ENCODE data around the gene CEP85.
"Not testable (repeated sequence)": the region's sequence is repeated elsewhere in the genome, so short reads cannot be mapped to it uniquely, and the experiment has no call there.

CEP85 gene

GRCh38 chr1:26203642-26204318, 30.2 kb upstream of the CEP85 start:
- H3K4me3 Mint-ChIP-seq: no peak overlapping the region
- CTCF ChIA-PET: interaction anchor here (0.7 to 2.2 kb wide), 6 partner anchors 13 to 214 kb away, joined by 3 to 9 read pairs (median 5); partner anchors contain the start of genes CEP85 and ZNF593
- peaks cover 34% of the 10 kb centered on the region for H3K27me3 Mint-ChIP-seq
- H3K36me3 Mint-ChIP-seq: no peaks in the 10 kb centered on the region
- peaks cover 52% of the 10 kb centered on the region for H3K4me1 Mint-ChIP-seq
- no peaks in the 10 kb centered on the region for H3K9me3 Mint-ChIP-seq
- DNase-seq: no peak
- H3K27ac Mint-ChIP-seq: no peak overlapping the region

GRCh38 chr1:26210147-26210870, 23.7 kb upstream of the CEP85 start:
- Mint-ChIP-seq H3K9me3 (no peaks in the 10 kb centered on the region), H3K4me1 (no peaks in the 10 kb centered on the region), H3K27ac (no peak overlapping the region), H3K4me3 (no peak overlapping the region), H3K27me3 (peaks cover 43% of the 10 kb centered on the region), H3K36me3 (no peaks in the 10 kb centered on the region)
- CTCF ChIA-PET: interaction anchor here (0.9 to 1.5 kb wide), 4 partner anchors 21 to 207 kb away, joined by 3 to 6 read pairs (median 4); no protein-coding TSS in a partner anchor
- DNase-seq: no peak

GRCh38 chr1:26212726-26213125, 21.3 kb upstream of the CEP85 start:
- no peaks in the 10 kb centered on the region for H3K4me1 Mint-ChIP-seq
- CTCF ChIA-PET: interaction anchor here (0.5 to 0.8 kb wide), 2 partner anchors 19 to 111 kb away, joined by 3 read pairs; no protein-coding TSS in a partner anchor
- H3K9me3 Mint-ChIP-seq: no peaks in the 10 kb centered on the region
- H3K4me3 Mint-ChIP-seq: no peak overlapping the region
- DNase-seq: no peak
- peak overlapping the region; percentile 45 for H3K27ac Mint-ChIP-seq
- no peaks in the 10 kb centered on the region for H3K36me3 Mint-ChIP-seq
- peaks cover 40% of the 10 kb centered on the region for H3K27me3 Mint-ChIP-seq

GRCh38 chr1:26213335-26213905, 20.6 kb upstream of the CEP85 start:
- CTCF ChIA-PET: interaction anchor here (1.3 kb wide), 1 partner anchor 38 kb away, joined by 3 read pairs; no protein-coding TSS in a partner anchor
- Mint-ChIP-seq H3K4me3 (no peak overlapping the region), H3K9me3 (no peaks in the 10 kb centered on the region), H3K36me3 (no peaks in the 10 kb centered on the region), H3K4me1 (no peaks in the 10 kb centered on the region), H3K27ac (no peak overlapping the region), H3K27me3 (peaks cover 39% of the 10 kb centered on the region)
- DNase-seq: no peak

GRCh38 chr1:26215246-26215645, 18.8 kb upstream of the CEP85 start:
- Mint-ChIP-seq H3K36me3 (no peaks in the 10 kb centered on the region), H3K9me3 (no peaks in the 10 kb centered on the region), H3K4me3 (no peak overlapping the region), H3K4me1 (no peaks in the 10 kb centered on the region), H3K27me3 (peaks cover 50% of the 10 kb centered on the region), H3K27ac (no peak overlapping the region)
- CTCF ChIA-PET: interaction anchor here (1.2 kb wide), 1 partner anchor 45 kb away, joined by 3 read pairs; the partner anchor contains the start of gene ZNF593
- DNase-seq: no peak

- no peaks in the 10 kb centered on the region for H3K9me3 Mint-ChIP-seq
These were observed 15.0 kb upstream of the CEP85 start for GRCh38 chr1:26218906-26219494.

GRCh38 chr1:26220199-26220912, 13.6 kb upstream of the CEP85 start:
- no peak overlapping the region for H3K4me3 Mint-ChIP-seq
- no peaks in the 10 kb centered on the region for H3K36me3 Mint-ChIP-seq
- CTCF ChIA-PET: interaction anchor here (0.5 to 1.2 kb wide), 2 partner anchors 13 to 202 kb away, joined by 3 to 6 read pairs; partner anchors contain the start of gene CEP85
- H3K9me3 Mint-ChIP-seq: no peaks in the 10 kb centered on the region
- peaks cover 70% of the 10 kb centered on the region for H3K27me3 Mint-ChIP-seq
- no peak overlapping the region for H3K27ac Mint-ChIP-seq
- no peak for DNase-seq
- H3K4me1 Mint-ChIP-seq: peaks cover under 1% of the 10 kb centered on the region

More at GRCh38 chr1:26218906-26219494, 15.0 kb upstream of the CEP85 start:
- Mint-ChIP-seq H3K27ac (no peak overlapping the region), H3K4me1 (no peaks in the 10 kb centered on the region), H3K36me3 (no peaks in the 10 kb centered on the region), H3K27me3 (peaks cover 63% of the 10 kb centered on the region), H3K4me3 (no peak overlapping the region)
- CTCF ChIA-PET: no interaction called here
- no peak for DNase-seq

- Mint-ChIP-seq H3K9me3 (no peaks in the 10 kb centered on the region), H3K4me3 (no peak overlapping the region), H3K36me3 (no peaks in the 10 kb centered on the region), H3K27me3 (peaks cover 70% of the 10 kb centered on the region), H3K27ac (no peak overlapping the region), H3K4me1 (peaks cover 6% of the 10 kb centered on the region)
- CTCF ChIA-PET: interaction anchor here (0.5 to 1.2 kb wide), 2 partner anchors 13 to 201 kb away, joined by 3 to 6 read pairs; partner anchors contain the start of gene CEP85
- DNase-seq: no peak
These were observed 12.9 kb upstream of the CEP85 start for GRCh38 chr1:26221094-26221493.

GRCh38 chr1:26224606-26225005, 9.4 kb upstream of the CEP85 start:
- Mint-ChIP-seq H3K36me3 (no peaks in the 10 kb centered on the region), H3K27ac (no peak overlapping the region), H3K9me3 (no peaks in the 10 kb centered on the region), H3K4me3 (no peak overlapping the region), H3K4me1 (peaks cover 10% of the 10 kb centered on the region), H3K27me3 (peaks cover 82% of the 10 kb centered on the region)
- CTCF ChIA-PET: no interaction called here
- DNase-seq: peak; percentile 8

GRCh38 chr1:26225033-26225831, 8.8 kb upstream of the CEP85 start:
- no peaks in the 10 kb centered on the region for H3K36me3 Mint-ChIP-seq
- H3K27me3 Mint-ChIP-seq: peaks cover 76% of the 10 kb centered on the region
- H3K4me3 Mint-ChIP-seq: peak overlapping the region; percentile 9
- peak; percentile 64 for DNase-seq
- H3K27ac Mint-ChIP-seq: no peak overlapping the region
- peaks cover 10% of the 10 kb centered on the region for H3K4me1 Mint-ChIP-seq
- CTCF ChIA-PET: interaction anchor here (1.5 kb wide), 1 partner anchor 55 kb away, joined by 3 read pairs; the partner anchor contains the start of gene ZNF593
- H3K9me3 Mint-ChIP-seq: no peaks in the 10 kb centered on the region

GRCh38 chr1:26230682-26231081, 3.3 kb upstream of the CEP85 start:
- DNase-seq, H3K36me3 Mint-ChIP-seq, H3K4me3 Mint-ChIP-seq, H3K27ac Mint-ChIP-seq, H3K9me3 Mint-ChIP-seq: not testable (repeated sequence)
- Mint-ChIP-seq H3K4me1 (peaks cover 18% of the 10 kb centered on the region), H3K27me3 (peaks cover 50% of the 10 kb centered on the region)
- CTCF ChIA-PET: interaction anchor here (0.6 to 1.1 kb wide), 2 partner anchors 8 to 1750 kb away, joined by 3 to 5 read pairs; no protein-coding TSS in a partner anchor

- CTCF ChIA-PET: interaction anchor here (0.6 to 4.4 kb wide), 41 partner anchors 11 to 198 kb away, joined by 3 to 36 read pairs (median 4); partner anchors contain the start of genes C1orf232, CATSPER4, DHDDS and SH3BGRL3
- Mint-ChIP-seq H3K36me3 (peaks cover 23% of the 10 kb centered on the region), H3K27me3 (peaks cover 24% of the 10 kb centered on the region), H3K27ac (peak overlapping the region; percentile 92), H3K4me3 (peak overlapping the region; percentile 93), H3K9me3 (no peaks in the 10 kb centered on the region), H3K4me1 (peaks cover 39% of the 10 kb centered on the region)
- DNase-seq: peak; percentile 29
These were observed 807 bp downstream of the CEP85 start for GRCh38 chr1:26234644-26235370.
